GM08714 (cell line): ENCODE data around the gene GXYLT1.

ENCODE experiments used
- H3K4me3 ChIP-seq: fragments of 200-500 bp; sonication (Bioruptor generic); 2 replicates; pipeline ENCODE4 v1.5.1; 2014; ENCODE audit warnings: mild to moderate bottlenecking, low read length, inconsistent platforms
- ZNF274 ChIP-seq: IDR thresholded peaks from 2 replicates; pipeline ENCODE4 v1.6.1; 2012; ENCODE audit warnings: mild to moderate bottlenecking, low read depth, low read length

GXYLT1 gene

DNA sequence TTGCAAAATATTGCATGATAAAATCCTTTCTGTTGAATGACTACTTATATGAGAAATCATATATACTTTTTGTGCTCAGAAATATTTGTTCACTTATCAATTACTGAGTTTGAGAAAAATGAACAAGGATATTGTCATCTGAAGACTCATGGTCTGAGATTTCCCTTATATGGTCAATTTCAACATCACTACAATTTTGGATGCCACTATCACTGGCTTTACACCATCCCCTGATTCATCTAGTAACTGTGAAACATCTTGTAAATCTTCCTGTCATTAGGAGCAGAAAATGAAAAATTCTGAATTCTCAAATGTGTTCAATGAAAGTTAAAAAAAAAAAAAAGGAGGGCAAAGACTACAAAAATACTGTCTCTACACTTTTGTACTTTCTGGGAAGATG, 21.8 kb upstream of the GXYLT1 start:
- H3K4me3 ChIP-seq, result no peak overlapping the region
- no peak for TF ChIP-seq ZNF274

DNA sequence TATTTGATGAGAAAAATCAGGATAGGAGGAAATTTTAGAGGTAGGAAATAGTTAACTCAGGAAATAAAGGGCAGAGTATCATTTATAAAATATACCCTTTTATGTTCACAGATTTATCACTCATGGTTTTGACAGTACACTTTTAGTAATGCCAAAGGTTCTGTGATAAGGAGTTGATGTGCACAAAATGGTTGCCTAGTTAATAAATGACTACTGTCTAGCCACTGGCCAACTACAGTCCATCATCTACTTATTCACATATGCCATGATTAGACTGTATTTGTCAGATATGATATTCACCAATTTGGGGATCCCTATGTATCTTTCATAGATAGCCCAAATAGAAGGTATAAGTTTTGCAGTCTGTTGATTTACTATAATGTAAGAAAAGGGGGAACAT, 19.2 kb upstream of the GXYLT1 start:
- no peak overlapping the region for H3K4me3 ChIP-seq
- no peak for TF ChIP-seq ZNF274

DNA sequence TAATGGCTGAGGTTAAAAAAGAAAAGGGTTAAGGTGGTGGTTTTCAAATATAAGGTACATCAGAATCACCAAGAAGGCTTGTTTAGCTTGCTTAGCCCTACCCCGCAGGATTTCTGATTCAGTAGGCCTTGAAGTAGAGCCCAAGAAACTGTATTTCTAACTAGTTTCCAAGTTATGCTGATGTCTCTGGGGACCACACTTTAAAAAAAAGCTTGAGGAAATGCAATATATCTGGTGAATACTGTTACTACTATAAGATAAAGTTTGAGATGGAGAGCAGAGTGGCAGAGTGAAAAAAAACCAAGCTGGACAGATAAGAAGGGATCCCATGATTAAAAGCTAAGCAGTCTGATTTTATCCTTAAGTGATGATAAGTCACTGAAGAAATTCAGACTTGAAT, 18.3 kb upstream of the GXYLT1 start:
- no peak overlapping the region for H3K4me3 ChIP-seq
- TF ChIP-seq ZNF274, result no peak

DNA sequence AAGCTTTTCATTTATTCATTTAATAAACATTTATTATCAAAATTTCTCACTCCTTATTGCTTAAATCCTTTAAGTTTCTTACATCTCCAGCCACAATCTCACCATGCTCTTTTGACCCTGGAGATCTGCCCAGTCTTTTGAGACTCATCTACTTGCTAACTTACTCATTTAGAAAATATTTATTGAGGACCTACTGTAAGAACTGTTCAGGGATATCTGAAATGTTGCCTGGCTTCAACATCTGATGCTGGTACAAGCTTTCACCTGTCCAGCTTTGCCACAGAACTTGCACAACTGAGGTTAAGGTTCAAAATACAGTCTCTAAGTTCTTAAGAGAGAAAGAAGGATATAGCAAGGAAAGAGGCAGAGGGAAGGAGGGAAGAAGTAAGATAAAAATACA, 17.5 kb upstream of the GXYLT1 start:
- no peak overlapping the region for H3K4me3 ChIP-seq
- TF ChIP-seq ZNF274, result no peak

DNA sequence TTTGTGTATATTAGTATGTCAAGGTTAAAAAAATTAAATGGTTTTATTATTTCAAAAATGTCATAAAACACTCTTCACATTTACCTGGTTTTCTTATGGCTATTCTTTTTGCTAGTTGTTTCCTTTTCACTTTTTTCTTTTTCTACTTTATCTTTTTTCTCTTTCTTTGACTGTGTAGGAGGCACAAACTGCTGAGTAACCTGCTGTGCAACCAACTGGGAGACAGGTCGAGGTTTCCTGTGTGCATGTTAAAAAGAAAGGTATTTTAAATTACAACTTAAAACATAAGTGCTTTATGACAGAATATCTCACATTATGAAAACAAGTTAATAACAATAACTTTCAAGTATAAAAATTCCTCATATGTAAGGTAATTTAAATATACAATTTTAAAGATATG, 16.9 kb upstream of the GXYLT1 start:
- H3K4me3 ChIP-seq, result no peak overlapping the region
- no peak for TF ChIP-seq ZNF274

DNA sequence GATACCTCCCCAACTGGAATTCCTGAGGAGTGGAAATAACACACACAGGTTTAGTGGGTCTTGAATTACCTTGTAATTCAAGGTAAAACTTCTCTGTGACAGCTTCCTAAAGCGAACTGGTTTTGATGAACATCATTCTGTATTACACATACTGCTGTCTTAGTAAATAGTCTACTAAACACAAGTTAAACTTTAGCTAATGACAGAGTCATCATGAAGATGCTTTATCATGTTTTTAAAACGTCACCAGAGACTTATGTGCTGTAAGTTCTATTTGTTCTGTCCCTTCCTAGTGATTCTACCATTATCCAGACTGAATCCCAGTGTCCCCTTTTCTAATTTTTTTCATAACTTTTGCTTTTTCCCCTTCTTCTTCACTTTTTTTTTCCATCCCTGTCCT, 11.6 kb upstream of the GXYLT1 start:
- no peak for TF ChIP-seq ZNF274
- no peak overlapping the region for H3K4me3 ChIP-seq

DNA sequence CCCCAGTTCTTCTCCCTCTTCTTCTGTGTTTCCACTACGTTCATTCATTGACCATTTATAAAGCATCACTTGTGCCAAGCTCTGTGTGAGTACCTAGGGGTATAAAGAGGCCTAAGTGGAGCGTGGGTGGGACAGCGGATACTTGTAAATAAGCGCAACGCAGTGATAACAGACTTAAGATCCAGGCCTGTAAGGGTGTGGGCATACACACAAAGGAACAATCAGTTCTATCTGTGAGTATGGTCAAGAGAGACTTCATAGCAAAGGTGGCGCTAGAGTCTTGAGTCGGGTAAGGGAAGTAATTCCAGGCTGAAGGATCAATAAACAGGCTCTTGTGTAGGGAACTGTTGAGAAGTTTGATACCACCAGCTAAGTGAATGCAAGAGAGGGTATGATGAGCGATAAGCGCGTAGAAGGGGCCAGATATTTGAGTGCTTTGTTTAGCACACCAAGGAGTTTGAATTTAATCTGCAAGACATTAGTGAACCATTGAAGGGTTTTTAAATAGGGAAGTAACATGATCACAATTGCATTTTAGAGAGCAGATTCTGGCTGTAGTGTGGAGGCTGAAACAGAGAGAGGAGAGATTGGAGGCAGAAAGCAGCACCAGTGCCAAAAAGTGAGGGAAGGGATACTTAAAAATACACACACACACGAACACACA, 1.0 kb upstream of the GXYLT1 start:
- peak overlapping the region; percentile 100; the same call in 1 of the 2 replicates for H3K4me3 ChIP-seq
- no peak for TF ChIP-seq ZNF274

DNA sequence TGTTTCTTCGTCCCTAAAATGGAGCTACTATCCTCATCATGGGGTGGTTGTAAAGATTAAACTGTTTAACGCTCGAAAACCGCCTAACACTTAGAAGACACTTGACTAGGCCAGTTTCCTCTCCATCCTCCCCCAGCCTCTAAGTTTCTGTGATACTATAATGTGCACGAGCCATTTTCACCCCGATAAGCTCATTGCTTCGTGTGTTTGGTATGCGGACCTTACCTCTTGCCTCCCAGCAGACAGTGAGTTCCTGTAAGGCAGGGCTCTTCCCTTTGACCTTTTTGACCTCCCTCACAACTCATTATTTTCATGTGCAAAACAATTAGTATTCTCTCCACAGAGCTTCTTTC, 499 bp upstream of the GXYLT1 start:
- peak overlapping the region; percentile 100; the same call in 1 of the 2 replicates for H3K4me3 ChIP-seq
- no peak for TF ChIP-seq ZNF274

DNA sequence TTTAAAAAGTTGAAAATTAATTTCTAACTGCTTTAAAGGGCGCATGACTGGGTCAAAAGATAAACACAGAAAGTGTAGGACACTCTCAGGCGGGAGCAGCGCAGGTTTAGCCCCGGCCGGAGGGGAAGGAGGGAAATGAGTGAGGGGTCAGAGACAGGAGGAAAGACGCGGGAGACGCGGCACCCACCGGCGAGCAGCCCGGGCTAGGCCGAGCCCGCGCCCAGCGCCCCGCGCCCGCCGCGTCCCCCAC, 591 bp downstream of the GXYLT1 start:
- no peak for TF ChIP-seq ZNF274

DNA sequence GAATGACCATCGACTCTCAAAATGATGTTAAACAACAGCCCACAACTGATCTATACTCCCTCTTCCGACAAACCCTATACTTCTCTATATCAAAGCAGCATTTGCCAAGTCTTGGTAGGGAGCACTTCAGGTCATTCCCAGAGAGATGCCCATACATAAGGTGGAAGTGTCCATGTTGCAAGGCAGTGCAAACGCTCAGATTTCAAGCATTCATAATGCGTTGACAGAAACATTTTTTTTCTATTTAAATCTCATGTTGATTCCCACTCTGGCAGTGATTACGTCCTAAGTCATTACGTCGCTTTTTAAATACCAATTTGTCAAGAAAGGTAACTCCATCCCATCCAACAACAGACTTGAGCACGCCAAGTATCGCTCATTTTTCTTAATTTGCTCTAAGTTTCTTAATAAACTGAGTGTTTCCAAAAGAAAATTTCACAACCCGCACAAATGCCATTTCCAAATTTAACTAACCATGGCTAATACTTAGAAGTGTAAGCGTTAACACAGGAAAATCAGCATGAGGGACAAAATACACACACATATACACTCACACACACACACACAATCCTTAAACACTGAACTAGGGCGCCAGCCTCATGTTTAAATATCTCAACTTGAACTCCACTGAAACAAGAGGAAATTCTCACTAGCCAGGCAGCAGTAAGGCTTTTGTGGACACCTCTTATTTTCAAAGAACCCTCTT, 1.1 kb downstream of the GXYLT1 start:
- peak overlapping the region; percentile 100 for H3K4me3 ChIP-seq

More for the DNA sequence above, 591 bp downstream of the GXYLT1 start:
- peak overlapping the region; percentile 100 for H3K4me3 ChIP-seq

DNA sequence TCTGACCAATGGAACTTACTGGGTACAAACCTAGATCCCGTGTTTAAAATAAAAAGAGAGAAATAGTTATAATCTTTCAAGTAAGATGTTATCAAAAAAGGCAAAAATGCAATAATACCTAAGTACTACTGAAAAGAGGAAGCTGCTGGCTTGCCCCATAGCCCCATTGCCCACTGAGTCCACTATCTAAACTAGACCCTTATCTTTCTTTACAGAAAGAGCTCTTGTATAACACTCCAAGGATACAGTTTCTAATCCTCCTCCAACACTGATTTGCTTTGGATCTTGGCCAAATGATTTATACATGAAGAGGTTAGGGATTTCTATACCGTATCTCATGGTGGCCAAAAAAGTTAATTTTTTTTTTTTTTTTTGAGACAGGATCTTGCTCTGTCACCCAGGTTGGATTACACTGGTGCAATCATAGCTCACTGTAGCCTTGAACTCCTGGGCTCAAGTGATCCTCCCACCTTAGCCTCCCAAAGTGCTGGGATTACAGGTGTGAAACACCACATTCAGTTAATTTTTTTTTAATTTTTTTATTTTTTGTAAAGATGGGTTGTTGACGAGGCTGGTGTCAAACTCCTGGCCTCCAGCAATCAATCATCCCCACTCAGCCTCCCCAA, 2.6 kb downstream of the GXYLT1 start:
- 0 out of 2 replicates have a peak overlapping the region, but pooled peaks have one; percentile 10 for H3K4me3 ChIP-seq
- no peak for TF ChIP-seq ZNF274

More for the DNA sequence above, 1.1 kb downstream of the GXYLT1 start:
- TF ChIP-seq ZNF274, result no peak

DNA sequence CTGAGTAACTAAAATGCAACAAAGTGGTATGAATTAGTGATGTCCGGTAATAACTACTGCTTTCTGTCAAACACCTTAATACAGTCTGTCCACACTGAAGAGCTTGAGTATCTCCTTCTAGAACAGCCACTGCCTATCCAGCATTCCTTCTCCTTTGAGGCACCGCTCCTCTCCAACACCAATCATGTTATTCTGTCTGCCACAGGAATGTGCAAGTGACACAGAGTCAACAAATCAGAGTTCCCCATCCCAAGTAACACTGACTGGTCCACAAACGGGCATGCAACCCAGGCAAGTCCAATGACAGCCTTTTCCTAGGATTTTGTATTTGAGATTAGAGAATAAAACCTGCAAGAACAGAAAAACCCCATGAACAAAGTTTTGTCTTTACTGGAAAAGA, 3.8 kb downstream of the GXYLT1 start:
- no peak overlapping the region for H3K4me3 ChIP-seq
- TF ChIP-seq ZNF274, result no peak

DNA sequence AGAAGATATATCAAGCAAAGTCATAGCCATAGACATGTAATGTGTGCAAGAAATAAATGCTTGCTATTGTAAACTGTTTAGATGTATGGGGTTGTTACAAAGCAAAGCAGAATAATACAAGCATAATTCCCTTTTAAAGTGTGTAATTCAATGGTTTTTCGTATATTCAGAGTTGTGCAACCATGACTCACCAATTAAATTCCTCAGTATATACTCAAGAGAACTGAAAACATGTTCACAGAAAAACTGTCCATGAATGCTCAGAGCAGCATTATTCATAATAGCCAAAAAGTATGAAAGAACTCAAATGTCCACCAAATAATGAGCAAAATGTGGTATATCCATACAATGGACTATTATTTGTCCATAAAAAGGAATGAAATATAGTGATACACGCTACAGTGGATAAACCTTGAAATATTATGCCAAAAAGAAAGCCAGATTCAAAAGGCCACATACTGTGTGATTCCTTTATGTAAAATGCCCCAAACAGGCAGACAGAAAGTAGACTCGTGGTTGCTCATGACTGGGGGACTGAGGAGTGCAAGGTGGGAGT, 9.3 kb downstream of the GXYLT1 start:
- TF ChIP-seq ZNF274, result no peak
- H3K4me3 ChIP-seq, result no peak overlapping the region

DNA sequence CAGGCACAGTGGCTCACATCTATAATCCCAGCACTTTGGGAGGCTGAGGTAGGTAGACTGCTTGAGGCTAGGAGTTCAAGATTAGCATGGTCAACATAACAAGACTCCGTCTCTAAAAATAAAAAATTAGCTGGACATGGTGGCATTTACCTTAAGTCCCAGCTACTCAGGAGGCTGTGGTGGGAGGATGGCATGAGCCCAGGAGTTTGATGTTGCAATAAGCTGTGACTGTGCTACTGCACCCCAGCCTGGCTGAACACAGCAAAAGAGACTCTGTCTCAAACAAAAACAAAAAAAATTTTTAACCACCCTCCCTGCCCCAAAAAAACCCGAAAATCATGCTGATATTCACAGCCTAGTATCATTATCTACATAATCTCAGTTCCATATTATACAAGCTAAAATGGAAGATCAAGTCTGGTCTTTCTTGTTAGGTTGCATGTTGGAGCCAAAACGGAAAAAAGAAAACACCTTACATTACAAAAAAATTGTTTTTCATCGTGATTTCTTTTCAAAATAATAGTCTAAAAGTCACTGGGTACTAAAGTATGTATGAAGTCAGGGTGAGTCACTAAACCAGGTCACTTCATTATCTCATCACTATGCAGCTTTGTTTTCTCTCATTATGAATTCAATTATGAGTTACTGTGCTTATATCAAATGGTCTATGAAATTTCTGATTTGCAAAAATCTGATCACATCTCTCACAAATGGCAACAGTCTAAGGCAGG, 13.8 kb downstream of the GXYLT1 start:
- no peak overlapping the region for H3K4me3 ChIP-seq

More for the DNA sequence above, 13.8 kb downstream of the GXYLT1 start:
- no peak for TF ChIP-seq ZNF274
